ENCODE results near the gene CCDC57.

CCDC57 gene

GRCh38 chr17:82113941-82114340, 98.7 kb downstream of the CCDC57 start:
- peaks cover 0 to 3% of the 10 kb centered on the region in 2 donors for H3K4me1 ChIP-seq (ENCODE audit: control insufficient read depth in 1 of 2, insufficient read depth in 2 of 2, low read length in 2 of 2)
- no peak overlapping the region for H3K4me3 ChIP-seq (ENCODE audit: low read depth in 1 of 2, low read length in 2 of 2)
- H3K9ac ChIP-seq (ENCODE audit: low read depth in 1 of 2, low read length in 2 of 2): no peak overlapping the region
- no peak overlapping the region for H3K27ac ChIP-seq (ENCODE audit: low read depth, low read length)
- peaks cover 0 to 12% of the 10 kb centered on the region in 2 donors for H3K36me3 ChIP-seq (ENCODE audit: control insufficient read depth in 1 of 2, insufficient read depth in 2 of 2, low read length in 2 of 2)
- no peaks in the 10 kb centered on the region for H3K27me3 ChIP-seq (ENCODE audit: control insufficient read depth in 1 of 2, insufficient read depth in 2 of 2, low read length in 2 of 2)
- no peaks in the 10 kb centered on the region for H3K9me3 ChIP-seq (ENCODE audit: control insufficient read depth in 1 of 2, low read length in 2 of 2)

- H3K36me3 ChIP-seq (ENCODE audit: control insufficient read depth in 1 of 2, insufficient read depth in 2 of 2, low read length in 2 of 2): peaks cover 0 to 12% of the 10 kb centered on the region in 2 donors
- no peaks in the 10 kb centered on the region for H3K27me3 ChIP-seq (ENCODE audit: control insufficient read depth in 1 of 2, insufficient read depth in 2 of 2, low read length in 2 of 2)
- no peaks in the 10 kb centered on the region for H3K9me3 ChIP-seq (ENCODE audit: control insufficient read depth in 1 of 2, low read length in 2 of 2)
- no peak overlapping the region for H3K9ac ChIP-seq (ENCODE audit: low read depth in 1 of 2, low read length in 2 of 2)
- H3K4me1 ChIP-seq (ENCODE audit: control insufficient read depth in 1 of 2, insufficient read depth in 2 of 2, low read length in 2 of 2): peaks cover 0 to 3% of the 10 kb centered on the region in 2 donors
- no peak overlapping the region for H3K27ac ChIP-seq (ENCODE audit: low read depth, low read length)
- no peak overlapping the region for H3K4me3 ChIP-seq (ENCODE audit: low read depth in 1 of 2, low read length in 2 of 2)
Measured at GRCh38 chr17:82113422-82113821, 99.2 kb downstream of the CCDC57 start.

GRCh38 chr17:82112914-82113311, 99.7 kb downstream of the CCDC57 start:
- Histone ChIP-seq H3K27ac (ENCODE audit: low read depth, low read length) (no peak overlapping the region), H3K36me3 (ENCODE audit: control insufficient read depth in 1 of 2, insufficient read depth in 2 of 2, low read length in 2 of 2) (peaks cover 0 to 8% of the 10 kb centered on the region in 2 donors), H3K4me3 (ENCODE audit: low read depth in 1 of 2, low read length in 2 of 2) (no peak overlapping the region), H3K9me3 (ENCODE audit: control insufficient read depth in 1 of 2, low read length in 2 of 2) (no peaks in the 10 kb centered on the region), H3K9ac (ENCODE audit: low read depth in 1 of 2, low read length in 2 of 2) (no peak overlapping the region), H3K27me3 (ENCODE audit: control insufficient read depth in 1 of 2, insufficient read depth in 2 of 2, low read length in 2 of 2) (no peaks in the 10 kb centered on the region), H3K4me1 (ENCODE audit: control insufficient read depth in 1 of 2, insufficient read depth in 2 of 2, low read length in 2 of 2) (peaks cover 0 to 3% of the 10 kb centered on the region in 2 donors)

- Histone ChIP-seq H3K36me3 (ENCODE audit: control insufficient read depth in 1 of 2, insufficient read depth in 2 of 2, low read length in 2 of 2) (peaks cover 0 to 8% of the 10 kb centered on the region in 2 donors), H3K9ac (ENCODE audit: low read depth in 1 of 2, low read length in 2 of 2) (no peak overlapping the region), H3K4me3 (ENCODE audit: low read depth in 1 of 2, low read length in 2 of 2) (no peak overlapping the region), H3K4me1 (ENCODE audit: control insufficient read depth in 1 of 2, insufficient read depth in 2 of 2, low read length in 2 of 2) (peaks cover 0 to 6% of the 10 kb centered on the region in 2 donors), H3K9me3 (ENCODE audit: control insufficient read depth in 1 of 2, low read length in 2 of 2) (no peaks in the 10 kb centered on the region), H3K27ac (ENCODE audit: low read depth, low read length) (no peak overlapping the region), H3K27me3 (ENCODE audit: control insufficient read depth in 1 of 2, insufficient read depth in 2 of 2, low read length in 2 of 2) (no peaks in the 10 kb centered on the region)
Measured at GRCh38 chr17:82112181-82112913, 100.3 kb downstream of the CCDC57 start.

GRCh38 chr17:82110298-82110697, 102.3 kb downstream of the CCDC57 start:
- Histone ChIP-seq H3K4me1 (ENCODE audit: control insufficient read depth in 1 of 2, insufficient read depth in 2 of 2, low read length in 2 of 2) (peaks cover 20 to 26% of the 10 kb centered on the region in 2 donors), H3K9ac (ENCODE audit: low read depth in 1 of 2, low read length in 2 of 2) (no peak overlapping the region), H3K27me3 (ENCODE audit: control insufficient read depth in 1 of 2, insufficient read depth in 2 of 2, low read length in 2 of 2) (no peaks in the 10 kb centered on the region), H3K4me3 (ENCODE audit: low read depth in 1 of 2, low read length in 2 of 2) (no peak overlapping the region), H3K27ac (ENCODE audit: low read depth, low read length) (no peak overlapping the region), H3K36me3 (ENCODE audit: control insufficient read depth in 1 of 2, insufficient read depth in 2 of 2, low read length in 2 of 2) (peaks cover 0 to 8% of the 10 kb centered on the region in 2 donors), H3K9me3 (ENCODE audit: control insufficient read depth in 1 of 2, low read length in 2 of 2) (no peaks in the 10 kb centered on the region)

GRCh38 chr17:82108961-82109475, 103.6 kb downstream of the CCDC57 start:
- H3K36me3 ChIP-seq (ENCODE audit: control insufficient read depth in 1 of 2, insufficient read depth in 2 of 2, low read length in 2 of 2): peaks cover 0 to 8% of the 10 kb centered on the region in 2 donors
- peaks cover 22 to 30% of the 10 kb centered on the region in 2 donors for H3K4me1 ChIP-seq (ENCODE audit: control insufficient read depth in 1 of 2, insufficient read depth in 2 of 2, low read length in 2 of 2)
- no peak overlapping the region for H3K9ac ChIP-seq (ENCODE audit: low read depth in 1 of 2, low read length in 2 of 2)
- H3K27me3 ChIP-seq (ENCODE audit: control insufficient read depth in 1 of 2, insufficient read depth in 2 of 2, low read length in 2 of 2): no peaks in the 10 kb centered on the region
- H3K4me3 ChIP-seq (ENCODE audit: low read depth in 1 of 2, low read length in 2 of 2): no peak overlapping the region
- no peak overlapping the region for H3K27ac ChIP-seq (ENCODE audit: low read depth, low read length)
- no peaks in the 10 kb centered on the region for H3K9me3 ChIP-seq (ENCODE audit: control insufficient read depth in 1 of 2, low read length in 2 of 2)

GRCh38 chr17:82108496-82108945, 104.1 kb downstream of the CCDC57 start:
- no peaks in the 10 kb centered on the region for H3K27me3 ChIP-seq (ENCODE audit: control insufficient read depth in 1 of 2, insufficient read depth in 2 of 2, low read length in 2 of 2)
- peaks cover 24 to 31% of the 10 kb centered on the region in 2 donors for H3K4me1 ChIP-seq (ENCODE audit: control insufficient read depth in 1 of 2, insufficient read depth in 2 of 2, low read length in 2 of 2)
- H3K9ac ChIP-seq (ENCODE audit: low read depth in 1 of 2, low read length in 2 of 2): no peak overlapping the region
- H3K4me3 ChIP-seq (ENCODE audit: low read depth in 1 of 2, low read length in 2 of 2): no peak overlapping the region
- H3K27ac ChIP-seq (ENCODE audit: low read depth, low read length): no peak overlapping the region
- peaks cover 0 to 4% of the 10 kb centered on the region in 2 donors for H3K36me3 ChIP-seq (ENCODE audit: control insufficient read depth in 1 of 2, insufficient read depth in 2 of 2, low read length in 2 of 2)
- H3K9me3 ChIP-seq (ENCODE audit: control insufficient read depth in 1 of 2, low read length in 2 of 2): no peaks in the 10 kb centered on the region

- Histone ChIP-seq H3K27me3 (ENCODE audit: control insufficient read depth in 1 of 2, insufficient read depth in 2 of 2, low read length in 2 of 2) (no peaks in the 10 kb centered on the region), H3K36me3 (ENCODE audit: control insufficient read depth in 1 of 2, insufficient read depth in 2 of 2, low read length in 2 of 2) (no peaks in the 10 kb centered on the region), H3K4me3 (ENCODE audit: low read depth in 1 of 2, low read length in 2 of 2) (no peak overlapping the region), H3K9me3 (ENCODE audit: control insufficient read depth in 1 of 2, low read length in 2 of 2) (no peaks in the 10 kb centered on the region), H3K9ac (ENCODE audit: low read depth in 1 of 2, low read length in 2 of 2) (no peak overlapping the region), H3K4me1 (ENCODE audit: control insufficient read depth in 1 of 2, insufficient read depth in 2 of 2, low read length in 2 of 2) (peaks cover 24 to 31% of the 10 kb centered on the region in 2 donors), H3K27ac (ENCODE audit: low read depth, low read length) (no peak overlapping the region)
Measured at GRCh38 chr17:82108038-82108437, 104.6 kb downstream of the CCDC57 start.

GRCh38 chr17:82107341-82107860, 105.2 kb downstream of the CCDC57 start:
- Histone ChIP-seq H3K9me3 (ENCODE audit: control insufficient read depth in 1 of 2, low read length in 2 of 2) (no peaks in the 10 kb centered on the region), H3K9ac (ENCODE audit: low read depth in 1 of 2, low read length in 2 of 2) (no peak overlapping the region), H3K4me1 (ENCODE audit: control insufficient read depth in 1 of 2, insufficient read depth in 2 of 2, low read length in 2 of 2) (peaks cover 24 to 31% of the 10 kb centered on the region in 2 donors), H3K27ac (ENCODE audit: low read depth, low read length) (no peak overlapping the region), H3K36me3 (ENCODE audit: control insufficient read depth in 1 of 2, insufficient read depth in 2 of 2, low read length in 2 of 2) (no peaks in the 10 kb centered on the region), H3K27me3 (ENCODE audit: control insufficient read depth in 1 of 2, insufficient read depth in 2 of 2, low read length in 2 of 2) (no peaks in the 10 kb centered on the region), H3K4me3 (ENCODE audit: low read depth in 1 of 2, low read length in 2 of 2) (no peak overlapping the region)

GRCh38 chr17:82106688-82107305, 105.8 kb downstream of the CCDC57 start:
- no peaks in the 10 kb centered on the region for H3K9me3 ChIP-seq (ENCODE audit: control insufficient read depth in 1 of 2, low read length in 2 of 2)
- H3K9ac ChIP-seq (ENCODE audit: low read depth in 1 of 2, low read length in 2 of 2): peak overlapping the region; percentile 69 to 82
- H3K4me1 ChIP-seq (ENCODE audit: control insufficient read depth in 1 of 2, insufficient read depth in 2 of 2, low read length in 2 of 2): peaks cover 24 to 34% of the 10 kb centered on the region in 2 donors
- H3K27me3 ChIP-seq (ENCODE audit: control insufficient read depth in 1 of 2, insufficient read depth in 2 of 2, low read length in 2 of 2): no peaks in the 10 kb centered on the region
- no peaks in the 10 kb centered on the region for H3K36me3 ChIP-seq (ENCODE audit: control insufficient read depth in 1 of 2, insufficient read depth in 2 of 2, low read length in 2 of 2)
- H3K27ac ChIP-seq (ENCODE audit: low read depth, low read length): peak overlapping the region; percentile 73
- peak overlapping the region; percentile 59 to 77 for H3K4me3 ChIP-seq (ENCODE audit: low read depth in 1 of 2, low read length in 2 of 2)

All from duodenal mucosa (tissue), 2 donors.